GM19043 (cell line): ENCODE results near the gene ADORA1.

Experiments
- ATAC-seq: cut with Tn5 transposase; IDR thresholded peaks from one replicate; pipeline ENCODE4 v1.9.1; 2021; ENCODE audit warnings: low read depth; ENCODE audit not compliant: unreplicated experiment

Gene ADORA1

GRCh38 chr1:203201516-203202205 is 74.1 kb downstream of the ADORA1 start:
- no peak for ATAC-seq

GRCh38 chr1:203202431-203203245 is 75.1 kb downstream of the ADORA1 start:
- ATAC-seq: no peak

GRCh38 chr1:203204756-203205155 is 77.2 kb downstream of the ADORA1 start:
- ATAC-seq: no peak

GRCh38 chr1:203206129-203206687 is 78.7 kb downstream of the ADORA1 start:
- ATAC-seq: no peak

- no peak for ATAC-seq
Observed at GRCh38 chr1:203207751-203208150, 80.2 kb downstream of the ADORA1 start.

- no peak for ATAC-seq
Observed at GRCh38 chr1:203208181-203208580, 80.7 kb downstream of the ADORA1 start.

- ATAC-seq: no peak
Observed at GRCh38 chr1:203210350-203210749, 82.8 kb downstream of the ADORA1 start.

GRCh38 chr1:203210988-203211387 is 83.5 kb downstream of the ADORA1 start:
- no peak for ATAC-seq

GRCh38 chr1:203211812-203212211 is 84.3 kb downstream of the ADORA1 start:
- ATAC-seq: no peak

GRCh38 chr1:203213126-203213525 is 85.6 kb downstream of the ADORA1 start:
- ATAC-seq: no peak

GRCh38 chr1:203214871-203215270 is 87.3 kb downstream of the ADORA1 start:
- no peak for ATAC-seq

GRCh38 chr1:203215573-203215972 is 88.0 kb downstream of the ADORA1 start:
- no peak for ATAC-seq

- ATAC-seq: no peak
Observed at GRCh38 chr1:203216274-203217138, 89.0 kb downstream of the ADORA1 start.
